Liver (tissue), 3 donors: ENCODE measurements around the gene RPS14.

Experiments used
- CTCF ChIP-seq: fragments of 150-350 bp; IDR thresholded peaks from 2 replicates; pipeline ENCODE4 v1.5.1; 2017; ENCODE audit warnings: improper control_type of control experiment, low read depth, low read length; ENCODE audit not compliant: missing input control
- EGR1 ChIP-seq, 2 donors: IDR thresholded peaks; 2 replicates each; pipeline ENCODE4 v1.6.1; 2016 to 2018; ENCODE audit warnings: antibody characterized with exemption in 2 of 2, low read depth in 2 of 2
- JUND ChIP-seq, 2 donors: IDR thresholded peaks; 2 replicates each; pipeline ENCODE4 v1.6.1; 2016; ENCODE audit warnings: antibody characterized with exemption in 2 of 2
- RAD21 ChIP-seq, 2 donors: IDR thresholded peaks; 2 replicates each; pipeline ENCODE4 v1.6.1; 2016; ENCODE audit warnings: antibody characterized with exemption in 2 of 2, mild to moderate bottlenecking in 2 of 2
- SP1 ChIP-seq: IDR thresholded peaks from 2 replicates; pipeline ENCODE4 v1.6.1; 2018; ENCODE audit warnings: antibody characterized with exemption, mild to moderate bottlenecking
- TAF1 ChIP-seq: conservative IDR thresholded peaks from 2 replicates; pipeline ENCODE4 v1.6.1; 2016; ENCODE audit warnings: antibody characterized with exemption, mild to moderate bottlenecking
- donor health status: healthy.
- donor health status: healthy.

- no peak for TF ChIP-seq CTCF
- no peak for TF ChIP-seq JUND (IDR thresholded peaks at IDR 0.05)
- TF ChIP-seq RAD21 (IDR thresholded peaks at IDR 0.05): no peak
- no peak for TF ChIP-seq SP1
- no peak for TF ChIP-seq TAF1
- TF ChIP-seq EGR1 (IDR thresholded peaks at IDR 0.05; ENCODE audit: low read depth in 2 of 2): no peak
Measured at GRCh38 chr5:150401076-150401375, 48.5 kb downstream of the RPS14 start.
